GM18517 (cell line): ENCODE data around the gene ANAPC2.

Source experiments
- ATAC-seq: cut with Tn5 transposase; IDR thresholded peaks from one replicate; pipeline ENCODE4 v1.9.1; 2021; ENCODE audit warnings: mild to moderate bottlenecking, moderate library complexity; ENCODE audit not compliant: unreplicated experiment

Gene ANAPC2

DNA sequence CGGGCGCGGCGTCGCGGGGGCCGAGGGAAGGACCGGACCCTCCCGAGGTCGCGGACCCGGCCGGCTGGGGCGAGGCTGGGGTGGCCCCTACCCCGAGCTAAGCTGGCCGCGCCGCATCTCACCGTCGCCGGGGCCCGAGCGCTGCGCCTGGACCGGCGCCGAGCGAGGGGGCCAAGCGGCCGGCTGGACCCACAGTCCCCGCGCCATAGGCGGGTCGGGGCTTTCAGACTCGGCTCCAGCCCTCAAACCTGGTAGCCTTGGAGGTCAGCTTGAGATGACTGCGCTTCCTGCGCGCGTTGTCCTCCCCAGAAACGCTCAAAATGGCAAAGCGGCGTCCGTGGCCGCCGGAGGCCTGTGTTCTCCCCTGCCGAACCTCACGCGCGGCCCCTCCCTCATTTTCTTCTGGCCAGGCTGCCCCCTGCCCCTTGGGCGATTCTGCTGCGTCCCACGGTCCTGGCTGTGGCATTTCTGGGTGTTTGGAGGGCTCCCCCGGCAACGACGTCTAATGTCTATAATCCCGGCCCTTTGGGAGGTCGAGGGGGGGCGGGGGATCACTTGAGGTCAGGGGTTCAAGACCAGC, 58.1 kb downstream of the ANAPC2 start:
- peak; percentile 4 for ATAC-seq

DNA sequence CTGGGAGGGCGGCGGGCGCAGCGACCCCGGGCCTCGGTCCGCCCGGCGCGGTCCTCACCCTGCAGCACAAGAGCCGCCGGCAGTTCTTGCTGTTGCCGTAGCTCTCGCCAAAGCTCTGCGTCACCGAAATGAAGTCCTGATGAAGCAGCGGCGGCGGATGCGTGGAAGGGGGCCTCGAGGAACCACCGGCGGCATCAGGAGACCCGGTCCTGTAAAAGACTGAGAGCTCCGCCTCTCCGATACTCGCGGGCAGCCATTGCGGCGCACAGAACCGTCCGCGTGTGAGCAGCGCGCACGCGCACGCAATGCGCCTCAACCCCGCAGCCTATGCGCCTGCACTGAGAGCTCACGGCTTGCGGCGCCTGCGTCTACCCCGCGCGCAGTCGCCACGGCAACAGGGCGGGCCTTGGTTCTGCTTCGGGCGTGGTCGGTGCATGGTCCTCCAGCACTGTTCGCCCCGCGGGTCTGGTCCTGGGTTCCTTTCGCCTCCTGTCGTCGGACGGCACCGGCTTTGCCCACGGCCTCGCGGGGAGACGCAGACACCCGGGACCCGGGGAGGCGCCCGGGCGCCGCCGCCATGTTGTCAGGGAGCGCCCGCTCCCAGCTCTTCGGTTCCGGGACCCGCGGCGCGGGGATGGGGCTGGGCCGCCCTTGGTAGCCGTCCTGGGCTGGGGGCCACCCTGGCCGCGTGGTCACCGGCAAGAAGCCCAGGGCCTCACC, 58.7 kb downstream of the ANAPC2 start:
- peak; percentile 63 for ATAC-seq

DNA sequence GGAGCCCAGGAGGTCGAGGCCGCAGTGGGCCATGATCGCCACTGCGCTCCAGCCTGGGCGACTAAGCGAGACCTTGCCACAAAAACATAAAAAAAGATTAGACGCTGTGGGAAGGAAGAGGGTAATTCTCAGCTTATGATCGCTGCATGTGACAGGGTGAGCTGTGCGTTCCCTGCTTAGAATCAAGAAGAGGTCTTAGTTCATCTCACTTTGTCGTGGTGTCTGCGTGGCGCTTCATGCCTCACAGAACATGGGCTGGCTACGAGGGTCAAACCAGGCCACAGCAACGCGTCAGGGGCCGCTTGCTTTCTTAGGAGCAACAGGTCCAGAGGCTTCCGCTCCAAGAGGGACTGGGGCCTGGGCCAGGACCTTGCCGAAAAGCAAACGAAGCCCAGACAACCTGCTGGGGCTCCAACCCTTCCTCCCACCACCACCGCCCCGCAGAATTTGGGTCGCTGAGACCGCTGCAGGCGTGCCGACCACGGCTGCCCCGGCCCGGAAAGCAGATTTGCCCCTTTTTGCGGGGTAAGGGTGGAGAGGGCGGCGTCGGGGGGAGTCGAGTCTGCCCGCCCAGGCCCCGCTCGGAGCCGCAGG, 59.4 kb downstream of the ANAPC2 start:
- peak; percentile 12 for ATAC-seq

DNA sequence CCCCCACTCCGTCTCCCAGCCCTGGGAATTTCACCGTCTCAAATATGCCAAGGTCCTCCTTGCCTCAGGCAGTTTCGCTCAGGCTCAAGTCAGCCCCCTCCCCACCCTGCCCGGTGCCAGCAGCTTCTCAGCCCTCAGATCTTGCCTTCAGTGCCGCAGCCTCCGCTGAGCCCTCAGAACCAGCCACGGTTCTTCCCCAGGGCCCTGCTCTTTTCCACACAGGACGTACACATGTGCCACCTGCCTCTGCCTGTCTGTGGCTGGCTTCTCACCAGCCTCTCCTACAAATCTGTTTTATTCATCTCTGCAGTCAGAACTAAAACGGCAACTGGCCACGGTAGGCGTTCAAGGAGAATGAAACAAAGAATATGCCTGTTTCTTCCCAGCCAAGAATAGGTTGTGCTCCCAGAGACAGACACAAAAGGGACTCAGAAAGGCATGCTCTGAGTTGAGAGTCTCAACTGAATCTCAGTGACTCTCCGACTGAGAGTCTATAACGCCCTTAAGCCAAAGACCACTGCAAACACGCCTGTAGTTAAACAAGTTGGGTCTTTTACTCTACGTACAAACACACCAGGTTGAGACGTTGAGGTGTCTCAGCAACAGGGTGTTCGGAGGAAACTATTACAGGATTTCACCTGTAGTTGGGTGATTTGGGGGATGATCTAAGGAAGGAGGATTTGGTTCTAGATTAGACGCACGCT, 60.0 kb downstream of the ANAPC2 start:
- ATAC-seq, result no peak

DNA sequence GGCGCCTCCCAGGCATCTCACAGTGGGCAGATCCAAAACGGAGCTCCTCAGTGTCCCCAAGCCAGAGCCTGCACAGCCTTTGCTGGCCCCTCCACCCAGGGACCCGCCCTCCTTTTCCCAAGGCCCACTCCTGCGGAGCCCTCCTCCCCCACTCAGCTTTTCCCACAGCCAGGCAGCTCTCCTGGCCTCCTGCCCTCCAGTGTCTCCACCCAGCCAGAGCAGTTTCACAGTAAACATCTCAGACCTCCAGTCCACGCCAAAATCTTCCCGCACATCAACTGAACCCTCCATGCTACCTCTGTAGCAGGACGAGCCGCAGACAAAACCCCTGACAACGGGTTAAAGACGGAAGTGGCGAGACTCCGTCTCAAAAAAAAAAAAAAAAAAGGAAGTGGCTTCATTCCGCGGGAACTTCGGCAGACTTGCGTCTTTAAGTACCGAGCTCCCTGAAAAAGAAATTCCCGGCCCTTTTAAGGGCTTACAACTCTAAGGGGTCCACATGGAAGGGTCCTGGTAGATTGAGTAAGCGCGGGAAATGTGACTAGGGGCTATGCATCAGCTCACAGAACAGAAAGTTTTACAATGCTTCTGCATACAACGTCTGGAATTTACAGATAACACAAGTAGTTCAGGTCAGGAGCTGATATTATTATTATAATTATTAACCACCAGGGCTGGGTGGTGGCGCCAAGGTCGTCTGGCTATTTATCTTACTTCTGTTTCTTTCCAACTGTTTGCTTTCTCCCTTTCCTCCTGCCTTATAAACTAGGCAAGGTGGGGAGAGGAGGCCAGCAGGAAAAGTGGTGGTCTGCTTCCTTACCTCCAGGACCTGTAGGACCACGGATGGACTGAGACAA, 60.8 kb downstream of the ANAPC2 start:
- ATAC-seq, result no peak

DNA sequence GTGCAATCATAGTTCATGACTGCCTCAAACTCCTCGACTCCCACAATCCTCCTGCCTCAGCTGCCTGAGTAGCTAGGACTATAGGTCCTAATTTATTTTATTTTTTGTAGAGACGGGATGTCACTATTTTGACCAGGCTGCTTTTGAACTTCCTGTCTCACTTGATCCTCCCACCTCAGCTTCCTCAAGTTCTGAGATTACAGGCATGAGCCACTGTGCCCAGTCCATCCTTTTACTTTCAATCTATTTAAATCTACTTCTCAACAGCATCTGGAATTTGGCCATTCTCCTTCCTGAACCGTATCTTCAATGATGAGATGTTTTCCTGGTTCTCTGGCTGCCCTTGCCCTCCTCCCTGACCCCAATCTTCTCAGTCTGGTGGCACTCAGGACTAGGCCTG, 61.6 kb downstream of the ANAPC2 start:
- no peak for ATAC-seq
